HG03039 (cell line): ENCODE data around the gene SNAP47.

Experiments
- ATAC-seq: cut with Tn5 transposase; IDR thresholded peaks from one replicate; pipeline ENCODE4 v1.9.1; 2021; ENCODE audit warnings: mild to moderate bottlenecking, moderate library complexity; ENCODE audit not compliant: unreplicated experiment

SNAP47 gene

GRCh38 chr1:227748496-227749182, 13.4 kb downstream of the SNAP47 start:
- ATAC-seq: no peak

GRCh38 chr1:227749225-227749624, 14.0 kb downstream of the SNAP47 start:
- ATAC-seq: no peak

GRCh38 chr1:227749916-227750710, 14.9 kb downstream of the SNAP47 start:
- no peak for ATAC-seq

GRCh38 chr1:227753999-227754711, 18.9 kb downstream of the SNAP47 start:
- ATAC-seq: no peak

GRCh38 chr1:227754958-227755357, 19.7 kb downstream of the SNAP47 start:
- no peak for ATAC-seq

GRCh38 chr1:227756172-227756959, 21.1 kb downstream of the SNAP47 start:
- ATAC-seq: no peak

- ATAC-seq: no peak
These were observed 22.5 kb downstream of the SNAP47 start for GRCh38 chr1:227757781-227758180.

- ATAC-seq: peak; percentile 47
These were observed 23.1 kb downstream of the SNAP47 start for GRCh38 chr1:227758366-227758765.

- ATAC-seq: no peak
These were observed 24.4 kb downstream of the SNAP47 start for GRCh38 chr1:227759341-227760300.

- no peak for ATAC-seq
These were observed 25.1 kb downstream of the SNAP47 start for GRCh38 chr1:227760377-227760776.

- no peak for ATAC-seq
These were observed 26.5 kb downstream of the SNAP47 start for GRCh38 chr1:227761621-227762230.

- ATAC-seq: peak; percentile 66
These were observed 27.1 kb downstream of the SNAP47 start for GRCh38 chr1:227762231-227762911.

- ATAC-seq: no peak
These were observed 28.2 kb downstream of the SNAP47 start for GRCh38 chr1:227763246-227764018.

- no peak for ATAC-seq
These were observed 28.8 kb downstream of the SNAP47 start for GRCh38 chr1:227764019-227764391.

- no peak for ATAC-seq
These were observed 30.2 kb downstream of the SNAP47 start for GRCh38 chr1:227765261-227766014.

- no peak for ATAC-seq
These were observed 30.9 kb downstream of the SNAP47 start for GRCh38 chr1:227766015-227766634.
